Prostate gland (tissue), 2 donors: ENCODE measurements around the gene ABCC3. TPM values are rescaled to one million over a fixed set of nuclear protein-coding genes. Genes with fewer than 3 reads are reported as not detected.

Source experiments
- DNase-seq: peaks from one replicate; pipeline ENCODE4 v3.0.0-alpha.2; 2019; ENCODE audit warnings: low spot score
- H3K27ac ChIP-seq, 2 donors: fragments of 200-600 bp; sonication (generic); 2 replicates each; pipeline ENCODE4 v1.5.1; 2017 to 2019
- H3K27me3 ChIP-seq: fragments of 200-600 bp; sonication (generic); replicated peaks from 2 replicates; pipeline ENCODE4 v1.5.1; 2019; ENCODE audit not compliant: insufficient read depth
- H3K36me3 ChIP-seq, 2 donors: fragments of 200-600 bp; sonication (generic); 1 replicate in 1 of 2; 2 replicates in 1 of 2; pipeline versions ENCODE4 v1.5.1 to v1.8.1; 2017 to 2019
- H3K4me1 ChIP-seq: fragments of 200-600 bp; sonication (generic); replicated peaks from 2 replicates; pipeline ENCODE4 v1.5.1; 2019
- H3K4me3 ChIP-seq, 2 donors: fragments of 200-600 bp; sonication (generic); 2 replicates each; pipeline ENCODE4 v1.5.1; 2017 to 2019
- H3K9me3 ChIP-seq: fragments of 200-600 bp; sonication (generic); 2 replicates; pipeline ENCODE4 v1.5.1; 2017
- CTCF ChIP-seq, 4 experiments: fragments of 200-600 bp in 2 of 4; fragments of 450-650 bp in 2 of 4; sonication (generic) in 2 of 4; IDR thresholded peaks; 1 replicate in 3 of 4; 2 replicates in 1 of 4; pipeline ENCODE4 v1.5.1; 2016 to 2019; ENCODE audit warnings: antibody characterized with exemption in 4 of 4, mild to moderate bottlenecking in 2 of 4, moderate library complexity in 2 of 4
- POLR2A ChIP-seq: fragments of 450-650 bp; IDR thresholded peaks from one replicate; pipeline ENCODE4 v1.6.1; 2016; ENCODE audit warnings: antibody characterized with exemption, mild to moderate bottlenecking
- POLR2AphosphoS5 ChIP-seq: sonication (generic); formaldehyde crosslinking; IDR thresholded peaks from one replicate; pipeline ENCODE4 v1.6.1; 2017; ENCODE audit warnings: antibody characterized with exemption
- WGBS: methylation state at CpG from one replicate; pipeline ENCODE4 v1.1.5; 2018; 5-methylcytosine and 5-hydroxymethylcytosine counted together
- intact Hi-C: fragments of 100-400 bp; cut with DNase I; formaldehyde crosslinking; loops from one replicate; pipeline ENCODE4 v1.14.2; 2022
- total RNA-seq, 2 donors: library from RNA; depleted of rRNA; stranded (reverse); fragments of >200 nt; gene quantifications; one replicate each; pipeline ENCODE4 v1.1.0, GENCODE V29; 2016

Gene ABCC3
- total RNA-seq, 2 donors from 2014 or later, result 65.9 to 66.1 TPM

- H3K4me1 ChIP-seq, result no peaks in the 10 kb centered on the region
- DNase-seq, result no peak
- no peaks in the 10 kb centered on the region for H3K27me3 ChIP-seq
- 62% methylated on average over 10 of the region's 11 CpGs for WGBS
- H3K36me3 ChIP-seq, result no peaks in the 10 kb centered on the region
- H3K27ac ChIP-seq, result no peak overlapping the region
- TF ChIP-seq POLR2AphosphoS5 (no peak), CTCF (IDR thresholded peaks at IDR 0.05) (no peak), POLR2A (no peak)
- intact Hi-C loops, result no loop called here
- no peak overlapping the region for H3K4me3 ChIP-seq
- no peaks in the 10 kb centered on the region for H3K9me3 ChIP-seq
These were observed 20.1 kb upstream of the ABCC3 start for GRCh38 chr17:50614471-50615051.

GRCh38 chr17:50615828-50616227 is 18.9 kb upstream of the ABCC3 start:
- no peaks in the 10 kb centered on the region for H3K36me3 ChIP-seq
- WGBS, result 84% methylated on average over 7 of the region's 7 CpGs
- TF ChIP-seq POLR2A (no peak), CTCF (IDR thresholded peaks at IDR 0.05) (no peak), POLR2AphosphoS5 (no peak)
- DNase-seq, result no peak
- H3K9me3 ChIP-seq, result no peaks in the 10 kb centered on the region
- no peaks in the 10 kb centered on the region for H3K4me1 ChIP-seq
- H3K27ac ChIP-seq, result no peak overlapping the region
- no peak overlapping the region for H3K4me3 ChIP-seq
- H3K27me3 ChIP-seq, result no peaks in the 10 kb centered on the region
- intact Hi-C loops, result no loop called here

GRCh38 chr17:50618300-50618699 is 16.4 kb upstream of the ABCC3 start:
- Histone ChIP-seq H3K4me3 (no peak overlapping the region), H3K36me3 (no peaks in the 10 kb centered on the region), H3K4me1 (no peaks in the 10 kb centered on the region), H3K27me3 (no peaks in the 10 kb centered on the region), H3K27ac (no peak overlapping the region), H3K9me3 (no peaks in the 10 kb centered on the region)
- DNase-seq, result no peak
- 70% methylated on average over 4 of the region's 4 CpGs for WGBS
- no peak for TF ChIP-seq CTCF (IDR thresholded peaks at IDR 0.05)
- intact Hi-C loops, result no loop called here

GRCh38 chr17:50618941-50619340 is 15.7 kb upstream of the ABCC3 start:
- Histone ChIP-seq H3K27me3 (no peaks in the 10 kb centered on the region), H3K36me3 (no peaks in the 10 kb centered on the region), H3K9me3 (no peaks in the 10 kb centered on the region), H3K27ac (no peak overlapping the region), H3K4me3 (no peak overlapping the region), H3K4me1 (no peaks in the 10 kb centered on the region)
- DNase-seq, result no peak
- TF ChIP-seq POLR2AphosphoS5, result no peak
- TF ChIP-seq POLR2A, result no peak
- TF ChIP-seq CTCF (IDR thresholded peaks at IDR 0.05), result no peak
- intact Hi-C loops, result no loop called here
- WGBS, result 88% methylated on average over 10 of the region's 11 CpGs

- Histone ChIP-seq H3K27ac (no peak overlapping the region), H3K4me3 (no peak overlapping the region), H3K27me3 (no peaks in the 10 kb centered on the region), H3K4me1 (no peaks in the 10 kb centered on the region), H3K36me3 (no peaks in the 10 kb centered on the region), H3K9me3 (no peaks in the 10 kb centered on the region)
- DNase-seq, result no peak
- WGBS, result 97% methylated on average over 7 of the region's 7 CpGs
- intact Hi-C loops, result no loop called here
- TF ChIP-seq POLR2AphosphoS5 (no peak), CTCF (IDR thresholded peaks at IDR 0.05) (no peak)
These were observed 15.2 kb upstream of the ABCC3 start for GRCh38 chr17:50619489-50619888.
